ENCODE results near the gene ALG14.
"Not testable (repeated sequence)": the region's sequence is repeated elsewhere in the genome, so short reads cannot be mapped to it uniquely, and the experiment has no call there.

ALG14 gene

GRCh38 chr1:95002540-95003432 is 70.0 kb downstream of the ALG14 start:
- H3K27me3 ChIP-seq = no peaks in the 10 kb centered on the region
- H3K9me3 ChIP-seq = no peaks in the 10 kb centered on the region
- H3K36me3 ChIP-seq = no peaks in the 10 kb centered on the region
- H3K4me1 ChIP-seq (ENCODE audit: control insufficient read depth in 1 of 2, insufficient read depth in 1 of 2, low read depth in 1 of 2, low read length in 1 of 2) = no peaks in the 10 kb centered on the region
- no peak overlapping the region for H3K4me3 ChIP-seq (ENCODE audit: low read depth in 1 of 2, low read length in 1 of 2)
- TF ChIP-seq, protein P1, sequence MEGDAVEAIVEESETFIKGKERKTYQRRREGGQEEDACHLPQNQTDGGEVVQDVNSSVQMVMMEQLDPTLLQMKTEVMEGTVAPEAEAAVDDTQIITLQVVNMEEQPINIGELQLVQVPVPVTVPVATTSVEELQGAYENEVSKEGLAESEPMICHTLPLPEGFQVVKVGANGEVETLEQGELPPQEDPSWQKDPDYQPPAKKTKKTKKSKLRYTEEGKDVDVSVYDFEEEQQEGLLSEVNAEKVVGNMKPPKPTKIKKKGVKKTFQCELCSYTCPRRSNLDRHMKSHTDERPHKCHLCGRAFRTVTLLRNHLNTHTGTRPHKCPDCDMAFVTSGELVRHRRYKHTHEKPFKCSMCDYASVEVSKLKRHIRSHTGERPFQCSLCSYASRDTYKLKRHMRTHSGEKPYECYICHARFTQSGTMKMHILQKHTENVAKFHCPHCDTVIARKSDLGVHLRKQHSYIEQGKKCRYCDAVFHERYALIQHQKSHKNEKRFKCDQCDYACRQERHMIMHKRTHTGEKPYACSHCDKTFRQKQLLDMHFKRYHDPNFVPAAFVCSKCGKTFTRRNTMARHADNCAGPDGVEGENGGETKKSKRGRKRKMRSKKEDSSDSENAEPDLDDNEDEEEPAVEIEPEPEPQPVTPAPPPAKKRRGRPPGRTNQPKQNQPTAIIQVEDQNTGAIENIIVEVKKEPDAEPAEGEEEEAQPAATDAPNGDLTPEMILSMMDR (IDR thresholded peaks at IDR 0.05) = no peak
- H3K27ac ChIP-seq = no peak overlapping the region

- H3K9me3 ChIP-seq = no peaks in the 10 kb centered on the region
- H3K27ac ChIP-seq = no peak overlapping the region
- no peaks in the 10 kb centered on the region for H3K27me3 ChIP-seq
- H3K36me3 ChIP-seq = no peaks in the 10 kb centered on the region
- H3K4me1 ChIP-seq (ENCODE audit: control insufficient read depth in 1 of 2, insufficient read depth in 1 of 2, low read depth in 1 of 2, low read length in 1 of 2) = no peaks in the 10 kb centered on the region
- no peak overlapping the region for H3K4me3 ChIP-seq (ENCODE audit: low read depth in 1 of 2, low read length in 1 of 2)
- TF ChIP-seq, protein P1 (IDR thresholded peaks at IDR 0.05) = no peak
Observed at GRCh38 chr1:95002164-95002539, 70.6 kb downstream of the ALG14 start.

- Histone ChIP-seq H3K36me3 (no peaks in the 10 kb centered on the region), H3K9me3 (no peaks in the 10 kb centered on the region)
Observed at GRCh38 chr1:94999456-95000131, 73.2 kb downstream of the ALG14 start.

DNA sequence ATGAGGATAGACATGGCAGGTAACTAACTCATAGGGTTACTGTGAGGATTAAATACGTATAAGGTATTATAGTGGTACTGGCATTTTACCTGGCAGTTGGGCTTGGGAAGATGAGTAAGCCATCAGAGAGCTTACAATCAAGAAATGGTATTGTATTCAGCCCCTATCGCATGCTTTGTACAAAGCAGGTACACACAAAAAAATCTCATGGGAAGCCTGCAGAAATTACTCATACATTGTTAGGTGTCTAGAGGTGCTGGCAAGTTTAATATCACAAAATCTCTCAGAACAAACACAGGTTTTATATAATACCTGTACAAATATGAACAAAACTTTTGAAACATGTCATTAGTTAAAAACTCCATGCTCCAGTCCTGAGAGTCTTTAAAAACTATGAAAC is 74.0 kb downstream of the ALG14 start:
- H3K4me1 ChIP-seq (ENCODE audit: control insufficient read depth in 1 of 2, insufficient read depth in 1 of 2, low read depth in 1 of 2, low read length in 1 of 2) = no peaks in the 10 kb centered on the region
- TF ChIP-seq, protein P1 (IDR thresholded peaks at IDR 0.05) = no peak

More at GRCh38 chr1:94999456-95000131, 73.2 kb downstream of the ALG14 start:
- H3K27ac ChIP-seq = no peak overlapping the region
- H3K4me1 ChIP-seq (ENCODE audit: control insufficient read depth in 1 of 2, insufficient read depth in 1 of 2, low read depth in 1 of 2, low read length in 1 of 2) = no peaks in the 10 kb centered on the region
- H3K4me3 ChIP-seq (ENCODE audit: low read depth in 1 of 2, low read length in 1 of 2) = no peak overlapping the region
- TF ChIP-seq, protein P1 (IDR thresholded peaks at IDR 0.05) = no peak
- no peaks in the 10 kb centered on the region for H3K27me3 ChIP-seq

GRCh38 chr1:94998114-94998513 is 74.6 kb downstream of the ALG14 start:
- no peak overlapping the region for H3K4me3 ChIP-seq (ENCODE audit: low read depth in 1 of 2, low read length in 1 of 2)
- no peaks in the 10 kb centered on the region for H3K36me3 ChIP-seq
- H3K4me1 ChIP-seq (ENCODE audit: control insufficient read depth in 1 of 2, insufficient read depth in 1 of 2, low read depth in 1 of 2, low read length in 1 of 2) = no peaks in the 10 kb centered on the region
- H3K9me3 ChIP-seq = no peaks in the 10 kb centered on the region
- H3K27me3 ChIP-seq = no peaks in the 10 kb centered on the region
- TF ChIP-seq, protein P1 (IDR thresholded peaks at IDR 0.05) = no peak
- H3K27ac ChIP-seq = no peak overlapping the region

More for the DNA sequence above, 74.0 kb downstream of the ALG14 start:
- Histone ChIP-seq H3K9me3 (no peaks in the 10 kb centered on the region), H3K27ac (no peak overlapping the region), H3K36me3 (no peaks in the 10 kb centered on the region), H3K27me3 (no peaks in the 10 kb centered on the region), H3K4me3 (ENCODE audit: low read depth in 1 of 2, low read length in 1 of 2) (no peak overlapping the region)

DNA sequence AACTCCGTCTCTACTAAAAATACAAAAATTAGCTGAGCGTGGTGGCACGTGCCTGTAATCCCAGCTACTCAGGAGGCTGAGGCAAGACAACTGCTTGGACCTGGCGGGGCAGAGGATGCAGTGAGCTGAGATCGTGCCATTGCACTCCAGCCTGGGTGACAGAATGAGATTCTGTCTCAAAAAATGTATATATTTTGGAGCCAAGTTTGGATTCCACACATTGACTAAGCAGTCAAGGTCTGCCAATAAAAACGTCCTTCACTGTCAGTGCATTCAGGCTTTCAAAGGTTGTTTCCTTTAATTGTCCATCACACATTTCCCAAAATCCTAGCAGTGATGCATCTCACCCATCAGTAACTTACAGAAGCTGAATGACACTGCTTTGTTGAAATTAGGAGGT is 77.2 kb downstream of the ALG14 start:
- H3K4me3 ChIP-seq (ENCODE audit: low read depth in 1 of 2, low read length in 1 of 2); H3K36me3 ChIP-seq; H3K4me1 ChIP-seq (ENCODE audit: control insufficient read depth in 1 of 2, insufficient read depth in 1 of 2, low read depth in 1 of 2, low read length in 1 of 2); H3K9me3 ChIP-seq; H3K27ac ChIP-seq; H3K27me3 ChIP-seq: not testable (repeated sequence)
